Epidermal melanocyte (primary cell): Measurements from ENCODE around the gene NUDT1.

Source experiments
- DNase-seq: peaks from one replicate; pipeline ENCODE4 v3.0.0; 2011; ENCODE audit warnings: low spot score; ENCODE audit not compliant: insufficient read length

NUDT1 gene

GRCh38 chr7:2248984-2249694 lies 7.1 kb downstream of the NUDT1 start:
- DNase-seq: peak; percentile 100

GRCh38 chr7:2249744-2250323 lies 7.8 kb downstream of the NUDT1 start:
- no peak for DNase-seq

- DNase-seq: no peak
Observed at GRCh38 chr7:2251381-2251780, 9.4 kb downstream of the NUDT1 start.

- DNase-seq: no peak
Observed at GRCh38 chr7:2251841-2252771, 10.1 kb downstream of the NUDT1 start.

- no peak for DNase-seq
Observed at GRCh38 chr7:2253021-2253420, 11.0 kb downstream of the NUDT1 start.

GRCh38 chr7:2253525-2254244 lies 11.7 kb downstream of the NUDT1 start:
- DNase-seq: no peak

GRCh38 chr7:2254429-2255144 lies 12.6 kb downstream of the NUDT1 start:
- DNase-seq: no peak

- no peak for DNase-seq
Observed at GRCh38 chr7:2255145-2256139, 13.4 kb downstream of the NUDT1 start.

- DNase-seq: no peak
Observed at GRCh38 chr7:2256306-2257045, 14.4 kb downstream of the NUDT1 start.

- no peak for DNase-seq
Observed at GRCh38 chr7:2257046-2257551, 15.1 kb downstream of the NUDT1 start.

GRCh38 chr7:2257651-2258050 lies 15.6 kb downstream of the NUDT1 start:
- no peak for DNase-seq

GRCh38 chr7:2258661-2259365 lies 16.8 kb downstream of the NUDT1 start:
- no peak for DNase-seq

GRCh38 chr7:2259480-2259879 lies 17.5 kb downstream of the NUDT1 start:
- no peak for DNase-seq

GRCh38 chr7:2260820-2261219 lies 18.8 kb downstream of the NUDT1 start:
- DNase-seq: no peak

GRCh38 chr7:2261611-2262010 lies 19.6 kb downstream of the NUDT1 start:
- DNase-seq: no peak

GRCh38 chr7:2263176-2263575 lies 21.1 kb downstream of the NUDT1 start:
- DNase-seq: no peak

GRCh38 chr7:2264158-2264557 lies 22.1 kb downstream of the NUDT1 start:
- DNase-seq: no peak

GRCh38 chr7:2266911-2267310 lies 24.9 kb downstream of the NUDT1 start:
- peak; percentile 87 for DNase-seq
